HepG2 (cell line): ENCODE results near the gene GRB10. TPM values are rescaled to one million over a fixed set of nuclear protein-coding genes. Genes with fewer than 3 reads are reported as not detected.

Experiments used
- ATF5 ChIP-seq: sonication (generic); formaldehyde crosslinking; IDR thresholded peaks from 2 replicates; pipeline ENCODE4 v1.4.0; 2020; ENCODE audit warnings: mild to moderate bottlenecking, low read depth, missing genetic modification reagents
- GLI4 ChIP-seq: sonication (generic); formaldehyde crosslinking; IDR thresholded peaks from 2 replicates; pipeline ENCODE4 v1.5.1; 2020; ENCODE audit warnings: missing genetic modification reagents, mild to moderate bottlenecking, moderate library complexity, borderline replicate concordance
- HDAC6 ChIP-seq: fragments of 200-600 bp; sonication (generic); IDR thresholded peaks from 2 replicates; pipeline ENCODE4 v1.7.0; 2017; ENCODE audit warnings: mild to moderate bottlenecking, antibody characterized with exemption, low read length, low read depth
- HOXA3 ChIP-seq: sonication (generic); formaldehyde crosslinking; IDR thresholded peaks from 2 replicates; pipeline ENCODE4 v1.5.0; 2020; ENCODE audit warnings: missing genetic modification reagents
- IKZF1 ChIP-seq: fragments of 450-650 bp; IDR thresholded peaks from 2 replicates; pipeline ENCODE4 v1.7.1; 2016
- MAF1 ChIP-seq: sonication (generic); formaldehyde crosslinking; IDR thresholded peaks from 2 replicates; pipeline ENCODE4 v1.5.0; 2020; ENCODE audit warnings: missing genetic modification reagents, borderline replicate concordance
- PTBP1 ChIP-seq: fragments of 200-400 bp; formaldehyde crosslinking; IDR thresholded peaks from 2 replicates; pipeline ENCODE4 v1.6.1; 2018; ENCODE audit warnings: low read length, low read depth; ENCODE audit not compliant: poor library complexity, severe bottlenecking
- ZFYVE20 ChIP-seq: sonication (generic); formaldehyde crosslinking; IDR thresholded peaks from 2 replicates; pipeline ENCODE4 v1.8.0; 2023; ENCODE audit warnings: low read depth, mild to moderate bottlenecking, moderate library complexity, missing genetic modification reagents, borderline replicate concordance
- ZNF275 ChIP-seq: sonication (generic); formaldehyde crosslinking; IDR thresholded peaks from 2 replicates; pipeline ENCODE4 v1.8.0; 2022; ENCODE audit warnings: missing genetic modification reagents, mild to moderate bottlenecking, inconsistent platforms, borderline replicate concordance
- ZNF33B ChIP-seq: sonication (generic); formaldehyde crosslinking; IDR thresholded peaks from 2 replicates; pipeline ENCODE4 v1.5.1; 2020; ENCODE audit warnings: mild to moderate bottlenecking, missing genetic modification reagents
- ZNF44 ChIP-seq: sonication (generic); formaldehyde crosslinking; IDR thresholded peaks from 2 replicates; pipeline ENCODE4 v1.5.1; 2020; ENCODE audit warnings: mild to moderate bottlenecking, missing genetic modification reagents
- ZNF724P ChIP-seq: sonication (generic); formaldehyde crosslinking; IDR thresholded peaks from 2 replicates; pipeline ENCODE4 v1.8.0; 2022; ENCODE audit warnings: missing genetic modification reagents, borderline replicate concordance
- ZXDC ChIP-seq: sonication (generic); formaldehyde crosslinking; IDR thresholded peaks from 2 replicates; pipeline ENCODE4 v1.5.0; 2020; ENCODE audit warnings: mild to moderate bottlenecking, missing genetic modification reagents
- polyA plus RNA-seq, 8 experiments: library from polyadenylated mRNA; depleted of rRNA in 3 of 8; stranded (reverse) in 7 of 8; unstranded in 1 of 8; fragments of >200 nt; fragmentation: Illumina TruSeq in 4 of 8; extraction: Trizol in 4 of 8; gene quantifications; 2 replicates each; pipeline versions ENCODE4 v1.2.1 to v1.2.3, GENCODE V29; 2011 to 2016; ENCODE audit warnings: low read depth in 4 of 8, missing spikeins in 1 of 8, mixed read lengths in 1 of 8; ENCODE audit not compliant: insufficient read depth in 1 of 8
- total RNA-seq, 5 experiments: library from RNA; depleted of rRNA; stranded (reverse); fragments of >200 nt; fragmentation: Illumina TruSeq; extraction: Trizol; gene quantifications; 2 replicates each; pipeline ENCODE4 v1.2.3, GENCODE V29; 2016; ENCODE audit warnings: low read depth in 1 of 5
- TF ChIP-seq, protein P1 (sequence below), 2 experiments: fragments of 450-650 bp in 1 of 2; sonication (generic) in 1 of 2; formaldehyde crosslinking in 1 of 2; IDR thresholded peaks; 2 replicates each; pipeline versions ENCODE4 v1.6.1 to v1.8.0; 2016 to 2022; ENCODE audit warnings: antibody characterized with exemption in 1 of 2, mild to moderate bottlenecking in 1 of 2, missing genetic modification reagents in 1 of 2
- TF ChIP-seq, protein P2 (sequence below): IDR thresholded peaks from 2 replicates; pipeline ENCODE4 v1.6.1; 2016; ENCODE audit warnings: missing genetic modification reagents, missing compliant biosample characterization

The GRB10 gene
- total and polyA plus RNA-seq, 2 of the 13 experiments (the other 11 are each of a cell fraction or from before 2014, with no cell fraction given): 4.0 to 6.8 TPM

DNA sequence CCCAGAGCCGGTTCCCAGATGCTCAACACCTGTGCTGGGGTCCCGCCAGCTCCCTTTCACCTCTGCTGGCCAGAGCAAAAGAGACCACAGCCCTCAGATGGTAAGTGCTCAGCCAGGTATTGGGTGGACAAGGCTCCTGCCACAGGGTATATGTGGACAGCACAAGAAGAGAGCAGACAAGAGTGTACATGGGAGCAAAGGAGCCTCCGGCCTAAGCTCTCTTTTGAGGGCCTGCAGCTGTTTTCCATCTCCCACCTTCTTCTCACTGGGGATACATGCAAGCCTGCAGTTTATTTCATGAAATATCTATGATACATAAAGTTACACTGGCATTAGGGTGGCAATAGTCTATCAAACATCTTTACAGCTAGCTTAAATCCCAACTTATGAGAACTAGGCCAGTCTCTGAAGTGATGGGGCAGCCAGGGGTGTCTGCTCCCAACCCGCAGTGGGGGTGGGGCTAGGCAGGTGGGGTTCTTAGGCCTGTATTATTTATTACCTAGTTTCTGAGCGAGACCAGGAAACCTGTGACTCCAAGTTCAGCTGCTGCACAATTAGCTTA lies 167.1 kb downstream of the GRB10 start (continued):
- TF ChIP-seq ZXDC: no peak
- TF ChIP-seq, protein P1, sequence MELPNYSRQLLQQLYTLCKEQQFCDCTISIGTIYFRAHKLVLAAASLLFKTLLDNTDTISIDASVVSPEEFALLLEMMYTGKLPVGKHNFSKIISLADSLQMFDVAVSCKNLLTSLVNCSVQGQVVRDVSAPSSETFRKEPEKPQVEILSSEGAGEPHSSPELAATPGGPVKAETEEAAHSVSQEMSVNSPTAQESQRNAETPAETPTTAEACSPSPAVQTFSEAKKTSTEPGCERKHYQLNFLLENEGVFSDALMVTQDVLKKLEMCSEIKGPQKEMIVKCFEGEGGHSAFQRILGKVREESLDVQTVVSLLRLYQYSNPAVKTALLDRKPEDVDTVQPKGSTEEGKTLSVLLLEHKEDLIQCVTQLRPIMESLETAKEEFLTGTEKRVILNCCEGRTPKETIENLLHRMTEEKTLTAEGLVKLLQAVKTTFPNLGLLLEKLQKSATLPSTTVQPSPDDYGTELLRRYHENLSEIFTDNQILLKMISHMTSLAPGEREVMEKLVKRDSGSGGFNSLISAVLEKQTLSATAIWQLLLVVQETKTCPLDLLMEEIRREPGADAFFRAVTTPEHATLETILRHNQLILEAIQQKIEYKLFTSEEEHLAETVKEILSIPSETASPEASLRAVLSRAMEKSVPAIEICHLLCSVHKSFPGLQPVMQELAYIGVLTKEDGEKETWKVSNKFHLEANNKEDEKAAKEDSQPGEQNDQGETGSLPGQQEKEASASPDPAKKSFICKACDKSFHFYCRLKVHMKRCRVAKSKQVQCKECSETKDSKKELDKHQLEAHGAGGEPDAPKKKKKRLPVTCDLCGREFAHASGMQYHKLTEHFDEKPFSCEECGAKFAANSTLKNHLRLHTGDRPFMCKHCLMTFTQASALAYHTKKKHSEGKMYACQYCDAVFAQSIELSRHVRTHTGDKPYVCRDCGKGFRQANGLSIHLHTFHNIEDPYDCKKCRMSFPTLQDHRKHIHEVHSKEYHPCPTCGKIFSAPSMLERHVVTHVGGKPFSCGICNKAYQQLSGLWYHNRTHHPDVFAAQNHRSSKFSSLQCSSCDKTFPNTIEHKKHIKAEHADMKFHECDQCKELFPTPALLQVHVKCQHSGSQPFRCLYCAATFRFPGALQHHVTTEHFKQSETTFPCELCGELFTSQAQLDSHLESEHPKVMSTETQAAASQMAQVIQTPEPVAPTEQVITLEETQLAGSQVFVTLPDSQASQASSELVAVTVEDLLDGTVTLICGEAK (IDR thresholded peaks at IDR 0.05): no peak
- TF ChIP-seq, protein P1 (CRISPR knock-in tag; IDR thresholded peaks at IDR 0.05): 0 out of 2 replicates have a peak, but pooled peaks have one; percentile 3
- no peak for TF ChIP-seq PTBP1
- no peak for TF ChIP-seq ZNF44 (CRISPR knock-in tag)
- TF ChIP-seq ZNF33B: no peak
- TF ChIP-seq, protein P2, sequence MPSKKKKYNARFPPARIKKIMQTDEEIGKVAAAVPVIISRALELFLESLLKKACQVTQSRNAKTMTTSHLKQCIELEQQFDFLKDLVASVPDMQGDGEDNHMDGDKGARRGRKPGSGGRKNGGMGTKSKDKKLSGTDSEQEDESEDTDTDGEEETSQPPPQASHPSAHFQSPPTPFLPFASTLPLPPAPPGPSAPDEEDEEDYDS: no peak
- no peak for TF ChIP-seq ZFYVE20
- TF ChIP-seq ZNF724P (CRISPR knock-in tag): no peak
- no peak for TF ChIP-seq ZNF275 (CRISPR knock-in tag)
- no peak for TF ChIP-seq MAF1 (CRISPR knock-in tag)
- no peak for TF ChIP-seq HOXA3 (CRISPR knock-in tag)
- no peak for TF ChIP-seq GLI4 (CRISPR knock-in tag)
- TF ChIP-seq HDAC6: no peak
- no peak for TF ChIP-seq IKZF1
- no peak for TF ChIP-seq ATF5
